GM12865 (cell line): ENCODE results near the gene TCF7L2.

Experiments
- DNase-seq: peaks from one replicate; pipeline ENCODE4 v3.0.0; 2010; ENCODE audit warnings: low read depth
- H3K4me3 ChIP-seq: 2 replicates; pipeline ENCODE4 v1.5.1; 2011; ENCODE audit warnings: mild to moderate bottlenecking, low read depth, low read length, control low read depth
- CTCF ChIP-seq: IDR thresholded peaks from 2 replicates; pipeline ENCODE4 v1.5.1; 2011; ENCODE audit warnings: low read length, control low read depth, low read depth, inconsistent platforms; ENCODE audit not compliant: insufficient read depth; ENCODE audit errors: missing control alignments

TCF7L2 gene

GRCh38 chr10:112962343-112962742 lies 12.3 kb downstream of the TCF7L2 start:
- TF ChIP-seq CTCF = no peak
- DNase-seq = no peak
- H3K4me3 ChIP-seq = no peak overlapping the region

- no peak overlapping the region for H3K4me3 ChIP-seq
- DNase-seq = no peak
- no peak for TF ChIP-seq CTCF
Measured at GRCh38 chr10:112963835-112964234, 13.8 kb downstream of the TCF7L2 start.

GRCh38 chr10:112964482-112964881 lies 14.4 kb downstream of the TCF7L2 start:
- no peak overlapping the region for H3K4me3 ChIP-seq
- no peak for DNase-seq
- no peak for TF ChIP-seq CTCF

- no peak for TF ChIP-seq CTCF
- no peak for DNase-seq
- H3K4me3 ChIP-seq = no peak overlapping the region
Measured at GRCh38 chr10:112966194-112966855, 16.3 kb downstream of the TCF7L2 start.

GRCh38 chr10:112967200-112967599 lies 17.2 kb downstream of the TCF7L2 start:
- no peak for DNase-seq
- H3K4me3 ChIP-seq = no peak overlapping the region
- no peak for TF ChIP-seq CTCF

GRCh38 chr10:112969131-112969530 lies 19.1 kb downstream of the TCF7L2 start:
- H3K4me3 ChIP-seq = no peak overlapping the region
- DNase-seq = no peak
- TF ChIP-seq CTCF = no peak

GRCh38 chr10:112969542-112969941 lies 19.5 kb downstream of the TCF7L2 start:
- no peak for TF ChIP-seq CTCF
- no peak overlapping the region for H3K4me3 ChIP-seq
- no peak for DNase-seq
